Calu3 (cell line): Measurements from ENCODE around the gene E2F8. TPM values are rescaled to one million over a fixed set of nuclear protein-coding genes. Genes with fewer than 3 reads are reported as not detected.

ENCODE experiments used
- BruUV-seq: library from RNA; stranded (reverse); fragments of 400-500 nt; replicated peaks from 2 replicates; lab custom pipeline; 2021; lab: Mats Ljungman, UMichigan
- CTCF ChIA-PET: fragments of 300-600 bp; sonication (Branson Sonifier 250); formaldehyde crosslinking; loops from one replicate; lab custom pipeline; 2022; ENCODE audit warnings: antibody characterized with exemption; lab: Charles Lee
- DNase-seq: peaks from one replicate; pipeline ENCODE4 v3.0.0; 2022
- H3K27ac Mint-ChIP-seq: one replicate; pipeline ENCODE4 v1.8.0; 2022; ENCODE audit warnings: mixed read lengths; ENCODE audit not compliant: unreplicated experiment
- H3K27me3 Mint-ChIP-seq: one replicate; pipeline ENCODE4 v1.8.0; 2022; ENCODE audit warnings: mixed read lengths; ENCODE audit not compliant: unreplicated experiment
- H3K36me3 Mint-ChIP-seq: one replicate; pipeline ENCODE4 v1.8.0; 2022; ENCODE audit warnings: mild to moderate bottlenecking, moderate library complexity, mixed read lengths; ENCODE audit not compliant: insufficient read depth, unreplicated experiment
- H3K4me1 Mint-ChIP-seq: one replicate; pipeline ENCODE4 v1.8.0; 2022; ENCODE audit warnings: mild to moderate bottlenecking, low read depth, mixed read lengths; ENCODE audit not compliant: unreplicated experiment
- H3K4me3 Mint-ChIP-seq: one replicate; pipeline ENCODE4 v1.8.0; 2022; ENCODE audit warnings: mild to moderate bottlenecking, low read depth, moderate library complexity, mixed read lengths; ENCODE audit not compliant: unreplicated experiment
- H3K9me3 Mint-ChIP-seq: one replicate; pipeline ENCODE4 v1.8.0; 2022; ENCODE audit warnings: low read depth, mixed read lengths; ENCODE audit not compliant: unreplicated experiment
- CTCF ChIP-seq: fragments of 200-600 bp; IDR thresholded peaks from one replicate; pipeline ENCODE4 v1.8.0; 2022; ENCODE audit warnings: antibody characterized with exemption; ENCODE audit not compliant: unreplicated experiment
- intact Hi-C: fragments of 100-400 bp; cut with micrococcal nuclease; formaldehyde crosslinking; loops from one replicate; pipeline ENCODE4 v1.10.0; 2022; ENCODE audit not compliant: unreplicated experiment
- total RNA-seq: library from RNA; stranded (reverse); gene quantifications from 2 replicates; pipeline ENCODE4 v1.2.3, GENCODE V29; 2022

Gene E2F8
- total RNA-seq, 1 experiment from 2014 or later: 19.7 TPM

DNA sequence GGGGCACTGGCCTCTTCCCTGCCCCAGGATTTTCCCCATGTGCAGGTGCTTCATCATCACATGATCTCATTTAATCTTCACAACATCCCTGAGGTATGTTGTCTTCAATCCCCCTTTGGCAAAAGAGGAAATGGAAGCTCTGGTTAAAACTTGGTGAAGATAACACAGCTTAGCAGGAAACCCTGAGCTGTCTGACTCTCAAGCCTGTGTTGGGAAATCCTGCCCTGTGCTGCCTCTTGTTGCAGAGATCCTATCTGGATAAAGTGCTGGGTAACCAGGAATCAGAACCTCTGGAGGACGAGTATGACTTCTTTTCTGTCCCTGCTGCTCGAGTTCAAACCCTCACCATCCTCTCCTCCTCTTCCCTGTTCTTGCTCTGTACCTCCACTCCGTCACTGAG, 13.1 kb upstream of the E2F8 start:
- no peaks in the 10 kb centered on the region for H3K36me3 Mint-ChIP-seq
- intact Hi-C loops: loop anchor here (10.0 kb wide), 1 partner anchor 191 kb away; no protein-coding TSS in a partner anchor
- no peaks in the 10 kb centered on the region for H3K4me1 Mint-ChIP-seq
- no peak overlapping the region for H3K4me3 Mint-ChIP-seq
- TF ChIP-seq CTCF: no peak
- CTCF ChIA-PET: interaction anchor here (1.7 kb wide), 1 partner anchor 8 kb away, joined by 3 read pairs; no protein-coding TSS in a partner anchor
- H3K9me3 Mint-ChIP-seq: peaks cover 5% of the 10 kb centered on the region
- H3K27ac Mint-ChIP-seq: no peak overlapping the region
- BruUV-seq: no TSS peak
- no peak for DNase-seq
- peaks cover 16% of the 10 kb centered on the region for H3K27me3 Mint-ChIP-seq

- no peaks in the 10 kb centered on the region for H3K4me1 Mint-ChIP-seq
- H3K27ac Mint-ChIP-seq: no peak overlapping the region
- no peak overlapping the region for H3K4me3 Mint-ChIP-seq
- peaks cover 9% of the 10 kb centered on the region for H3K9me3 Mint-ChIP-seq
- no peak for DNase-seq
- CTCF ChIA-PET: interaction anchor here (1.7 kb wide), 1 partner anchor 9 kb away, joined by 3 read pairs; no protein-coding TSS in a partner anchor
- H3K27me3 Mint-ChIP-seq: peaks cover 16% of the 10 kb centered on the region
- intact Hi-C loops: loop anchor here (10.0 kb wide), 1 partner anchor 192 kb away; no protein-coding TSS in a partner anchor
- no peak for TF ChIP-seq CTCF
- H3K36me3 Mint-ChIP-seq: no peaks in the 10 kb centered on the region
- no TSS peak for BruUV-seq
Observed at GRCh38 chr11:19253153-19253745, 12.5 kb upstream of the E2F8 start.

DNA sequence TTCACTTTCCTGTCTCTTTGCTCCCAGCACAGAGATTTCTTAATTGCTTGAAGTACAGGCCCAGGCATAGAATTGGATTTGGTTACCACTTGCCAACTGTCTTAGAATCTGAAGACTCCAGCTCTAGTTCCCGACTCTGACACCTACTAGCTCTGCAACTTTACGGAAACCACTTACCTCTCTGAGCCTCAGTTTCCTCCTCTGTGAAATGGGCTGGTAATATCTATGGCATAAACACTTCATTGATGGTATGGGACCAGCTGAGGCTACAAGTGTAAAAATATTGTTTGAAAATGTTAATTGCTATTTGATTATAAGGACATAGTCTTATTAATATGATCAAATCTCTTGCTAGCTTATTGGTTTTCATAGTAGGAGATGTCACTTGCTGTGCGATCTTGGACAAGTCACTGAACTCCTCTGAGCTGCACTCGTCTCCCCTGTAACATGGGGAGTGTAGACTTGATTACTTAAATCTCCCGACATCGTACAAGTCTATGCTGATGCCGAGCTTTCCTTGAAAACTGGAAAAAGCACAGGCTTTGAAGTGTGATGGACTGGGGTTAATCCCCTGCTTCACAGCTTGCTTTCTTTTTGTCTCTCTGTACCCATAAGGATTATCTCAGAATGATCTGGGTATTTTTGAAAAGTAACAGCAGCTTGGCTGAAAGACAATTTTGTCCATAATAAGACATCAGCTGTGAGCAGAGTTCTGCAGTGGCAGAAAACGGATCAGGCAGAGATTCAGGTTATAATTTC, 11.8 kb upstream of the E2F8 start:
- Mint-ChIP-seq H3K27ac (no peak overlapping the region), H3K9me3 (peaks cover 13% of the 10 kb centered on the region), H3K4me1 (no peaks in the 10 kb centered on the region), H3K36me3 (no peaks in the 10 kb centered on the region), H3K27me3 (peaks cover 16% of the 10 kb centered on the region), H3K4me3 (no peak overlapping the region)
- TF ChIP-seq CTCF: no peak
- DNase-seq: no peak
- no TSS peak for BruUV-seq
- intact Hi-C loops: loop anchor here (10.0 kb wide), 1 partner anchor 192 kb away; no protein-coding TSS in a partner anchor
- CTCF ChIA-PET: interaction anchor here (1.7 kb wide), 1 partner anchor 10 kb away, joined by 3 read pairs; no protein-coding TSS in a partner anchor

GRCh38 chr11:19251577-19251976, 10.8 kb upstream of the E2F8 start:
- peaks cover 16% of the 10 kb centered on the region for H3K27me3 Mint-ChIP-seq
- TF ChIP-seq CTCF: no peak

More at GRCh38 chr11:19251577-19251976, 10.8 kb upstream of the E2F8 start:
- Mint-ChIP-seq H3K36me3 (peaks cover 4% of the 10 kb centered on the region), H3K9me3 (peaks cover 17% of the 10 kb centered on the region), H3K27ac (no peak overlapping the region), H3K4me3 (no peak overlapping the region), H3K4me1 (no peaks in the 10 kb centered on the region)
- DNase-seq: no peak
- CTCF ChIA-PET: no interaction called here
- intact Hi-C loops: loop anchor here (10.0 kb wide), 1 partner anchor 193 kb away; no protein-coding TSS in a partner anchor
- no TSS peak for BruUV-seq
